HG03460 (cell line): ENCODE data around the gene BICDL2.
A peak's percentile ranks its signal among the peaks of the same experiment; 100 is the strongest.

Experiments
- ATAC-seq: cut with Tn5 transposase; IDR thresholded peaks from one replicate; pipeline ENCODE4 v1.9.1; 2021; ENCODE audit not compliant: unreplicated experiment

The BICDL2 gene

DNA sequence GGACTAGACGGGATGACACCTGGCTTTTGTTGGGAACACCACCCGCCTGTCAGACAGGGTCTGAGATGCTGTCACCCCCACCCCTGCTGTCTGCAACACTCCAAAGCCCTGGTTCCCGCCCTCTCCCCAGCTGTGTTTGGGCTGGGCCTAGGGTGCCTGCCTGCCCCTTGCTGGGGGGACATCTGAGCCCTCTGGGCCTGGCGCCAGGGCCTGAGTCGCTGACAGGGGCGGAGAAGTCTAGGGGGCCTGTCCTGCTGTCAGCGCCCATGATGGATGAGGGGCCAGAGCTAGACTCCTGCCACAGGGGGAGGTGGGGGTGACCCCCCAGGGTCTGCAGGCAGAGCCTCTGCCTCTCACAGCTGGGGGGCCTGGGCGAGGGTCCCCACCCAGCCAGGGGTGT lies 48.9 kb downstream of the BICDL2 start:
- no peak for ATAC-seq

DNA sequence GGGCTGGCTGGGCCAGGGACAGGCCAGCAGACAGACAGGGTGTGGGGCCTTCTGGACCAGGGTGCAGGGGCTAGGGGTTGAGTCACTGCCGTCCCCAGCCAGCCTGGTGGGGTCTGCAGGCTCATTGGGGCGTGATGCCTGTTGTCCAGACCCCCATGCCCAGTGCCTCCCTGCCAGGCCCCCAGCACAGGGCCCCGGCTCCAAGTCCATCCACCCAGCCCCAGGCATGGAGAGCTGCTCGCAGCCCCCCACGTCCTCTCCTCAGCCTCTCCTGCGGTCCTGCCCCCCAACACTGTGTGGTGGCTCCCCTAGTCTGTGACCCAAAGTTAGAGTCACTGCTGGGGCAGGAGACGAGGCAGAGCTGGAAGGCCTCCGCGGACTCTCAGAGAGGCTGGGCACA lies 49.5 kb downstream of the BICDL2 start:
- no peak for ATAC-seq

DNA sequence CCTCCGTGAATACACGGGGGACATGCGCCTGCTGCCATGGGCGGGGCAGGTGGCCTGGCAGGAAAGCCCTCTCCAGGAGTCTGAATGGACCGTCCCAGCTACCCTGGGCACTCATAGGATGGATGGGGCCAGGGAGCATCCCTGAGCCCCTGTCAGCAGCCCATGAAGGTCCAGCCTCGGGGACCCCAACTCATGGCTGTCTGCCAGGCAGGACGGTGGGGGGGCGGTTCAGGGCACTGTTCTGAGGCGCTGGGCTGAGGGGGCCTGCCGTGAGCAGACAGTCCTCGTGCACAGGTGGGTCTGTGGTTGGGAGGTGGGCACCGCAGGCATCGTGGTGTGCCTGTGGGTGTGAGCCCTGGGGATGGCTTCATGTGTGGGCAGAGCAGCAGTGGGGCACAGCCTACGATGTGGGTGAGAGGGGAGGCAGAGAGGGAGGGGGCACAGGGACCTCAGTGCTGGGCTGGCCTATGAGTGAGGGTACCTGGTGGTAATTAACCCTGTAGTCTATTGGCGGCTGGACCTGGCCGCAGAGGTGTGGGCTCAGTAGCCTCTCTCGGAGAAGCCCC lies 50.0 kb downstream of the BICDL2 start:
- ATAC-seq, result no peak

DNA sequence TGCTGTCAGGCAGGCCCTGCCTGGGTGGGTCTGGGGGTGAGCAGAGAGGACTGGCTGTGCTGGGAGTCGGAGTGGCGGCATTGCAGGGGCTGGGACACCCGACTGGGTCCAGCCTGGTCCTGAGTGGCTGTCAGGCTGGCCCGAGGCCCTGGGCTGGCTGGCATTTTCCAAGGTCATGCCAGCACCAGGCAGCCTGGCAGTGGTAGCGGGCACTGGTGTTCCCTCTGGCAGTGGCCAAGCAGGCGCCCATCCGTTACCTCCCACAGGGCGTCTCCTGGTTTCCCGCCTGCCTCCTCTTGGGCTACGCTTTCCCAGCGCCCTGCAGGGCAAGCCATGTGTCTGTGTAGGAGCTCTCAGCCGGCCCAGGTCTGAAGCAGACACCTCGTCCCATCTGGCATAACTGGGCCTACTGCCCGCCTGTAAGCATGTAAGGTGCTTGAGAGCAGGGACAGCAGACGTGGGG lies 50.8 kb downstream of the BICDL2 start:
- no peak for ATAC-seq

- ATAC-seq, result no peak
Measured at GRCh38 chr16:2985462-2985861, 51.3 kb downstream of the BICDL2 start.

GRCh38 chr16:2983706-2984136 lies 53.0 kb downstream of the BICDL2 start:
- ATAC-seq, result no peak

- no peak for ATAC-seq
Measured at GRCh38 chr16:2982402-2982801, 54.3 kb downstream of the BICDL2 start.

- ATAC-seq, result no peak
Measured at GRCh38 chr16:2981899-2982250, 54.9 kb downstream of the BICDL2 start.

DNA sequence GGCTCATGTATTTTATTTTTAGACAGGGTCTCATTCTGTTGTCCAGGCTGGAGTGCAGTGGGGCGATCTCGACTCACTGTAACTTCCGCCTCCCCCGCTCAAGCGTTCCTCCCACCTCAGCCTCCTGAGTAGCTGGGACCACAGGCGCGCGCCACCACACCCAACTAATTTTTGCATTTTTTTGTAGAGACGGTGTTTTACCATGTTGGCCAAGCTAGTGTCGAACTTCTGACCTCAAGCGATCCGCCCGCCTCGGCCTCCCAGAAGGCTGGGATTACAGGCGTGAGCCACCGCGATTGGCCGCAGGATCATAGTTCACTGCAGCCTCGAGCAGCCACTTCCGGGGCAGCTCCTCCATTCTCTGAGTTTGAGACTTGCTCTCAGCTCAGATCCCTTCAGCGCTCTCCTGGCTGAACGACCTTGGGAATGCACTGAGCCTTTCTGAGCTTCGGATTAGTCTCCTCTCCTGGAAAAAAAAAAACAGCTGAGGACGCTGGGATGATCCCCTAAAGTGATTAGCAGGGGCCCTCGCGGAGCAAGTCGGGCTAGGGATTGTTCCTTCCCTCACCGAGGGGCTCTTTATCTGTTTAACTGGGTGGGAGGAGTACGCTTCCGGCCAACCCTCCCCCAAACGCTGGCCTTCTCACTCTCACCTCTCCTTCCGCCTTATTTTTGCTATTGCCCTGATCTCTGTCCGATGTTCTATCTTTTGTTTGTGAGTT lies 55.4 kb downstream of the BICDL2 start:
- no peak for ATAC-seq

DNA sequence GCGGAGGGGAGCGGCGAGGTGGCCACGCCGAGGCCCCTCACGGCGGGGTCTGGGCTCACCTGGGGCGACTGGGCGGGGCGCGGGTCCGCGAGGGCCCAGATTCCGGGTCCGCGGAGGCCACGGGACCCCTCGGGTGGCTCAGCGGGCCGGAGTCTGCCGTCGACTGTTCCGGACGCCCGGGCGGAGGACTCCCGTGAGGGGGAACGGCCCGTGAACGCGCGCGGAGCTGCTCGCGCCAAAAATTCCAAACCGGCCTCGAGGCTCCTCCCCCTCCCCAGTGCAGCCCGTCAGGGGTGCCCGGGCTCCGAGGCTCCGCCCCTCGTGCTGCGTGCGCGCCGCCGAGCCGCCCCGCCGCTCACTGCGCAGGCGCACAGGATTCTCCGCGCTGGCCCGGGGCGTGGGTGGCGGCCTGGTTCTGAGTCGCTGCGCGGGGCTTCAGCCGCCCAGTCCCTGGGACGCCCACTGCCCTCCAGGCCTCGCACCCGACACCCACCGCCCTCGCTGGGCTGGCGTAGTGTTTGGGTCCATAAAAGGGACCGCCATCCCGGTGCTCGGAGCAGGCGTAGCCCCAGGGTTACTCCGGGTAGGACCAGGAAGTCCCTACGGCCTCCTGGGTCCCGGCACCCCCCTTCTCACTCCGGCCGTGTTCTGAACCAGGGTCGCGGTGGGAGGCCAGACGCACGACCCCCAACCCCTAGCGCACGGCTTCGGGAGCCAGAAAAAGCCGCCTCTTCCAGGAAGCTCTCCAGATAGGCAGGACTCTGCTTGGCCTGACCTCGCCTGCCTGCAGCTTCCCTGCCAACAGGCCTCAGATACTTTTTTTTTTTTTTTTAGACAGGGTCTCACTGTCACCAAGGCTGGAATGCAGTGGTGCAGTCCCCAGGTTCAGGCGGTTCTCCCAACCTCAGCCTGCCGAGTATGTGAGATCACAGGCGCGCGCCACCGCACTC lies 56.2 kb downstream of the BICDL2 start, which contains the start of gene PKMYT1:
Gene PKMYT1 (minus strand): TSS at position 220 of the 950 bp plus-strand sequence. CDS start 789 bp downstream, outside the sequence.
- ATAC-seq, result peak; percentile 69

GRCh38 chr16:2979669-2980226 lies 57.0 kb downstream of the BICDL2 start:
- ATAC-seq, result peak; percentile 12
